NCI-H187 treated with DMSO at 0.1 percent for 48 hours (cell line): ENCODE data around the gene NAPG.
A peak's percentile ranks its signal among the peaks of the same experiment; 100 is the strongest.
"Not testable (repeated sequence)": the region's sequence is repeated elsewhere in the genome, so short reads cannot be mapped to it uniquely, and the experiment has no call there.

ENCODE experiments used
- DNase-seq: peaks from one replicate; lab custom pipeline; 2025; lab: John Stamatoyannopoulos, UW

Gene NAPG

GRCh38 chr18:10514601-10515000 is 11.2 kb upstream of the NAPG start:
- DNase-seq = no peak

GRCh38 chr18:10515456-10515855 is 10.4 kb upstream of the NAPG start:
- DNase-seq = no peak

DNA sequence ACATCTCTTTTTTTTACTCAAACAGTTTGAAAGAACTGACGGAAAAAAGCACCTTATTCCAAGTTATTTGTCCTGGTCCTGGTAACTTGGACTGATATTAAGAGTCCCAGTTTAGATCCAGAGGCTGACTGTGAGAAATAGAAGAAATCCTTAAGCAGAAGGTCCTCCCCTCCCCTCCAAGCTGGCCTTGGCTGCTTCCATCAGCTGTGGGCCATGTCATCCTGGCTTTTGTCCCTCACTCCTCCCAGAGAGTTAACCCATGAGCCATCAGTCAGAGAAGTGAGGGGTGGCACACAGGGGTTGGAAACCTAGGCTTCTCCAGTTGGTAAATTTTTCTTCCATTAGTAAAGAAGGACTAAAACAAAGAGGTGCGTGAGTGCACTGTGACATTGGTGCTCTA is 9.7 kb upstream of the NAPG start:
- no peak for DNase-seq

DNA sequence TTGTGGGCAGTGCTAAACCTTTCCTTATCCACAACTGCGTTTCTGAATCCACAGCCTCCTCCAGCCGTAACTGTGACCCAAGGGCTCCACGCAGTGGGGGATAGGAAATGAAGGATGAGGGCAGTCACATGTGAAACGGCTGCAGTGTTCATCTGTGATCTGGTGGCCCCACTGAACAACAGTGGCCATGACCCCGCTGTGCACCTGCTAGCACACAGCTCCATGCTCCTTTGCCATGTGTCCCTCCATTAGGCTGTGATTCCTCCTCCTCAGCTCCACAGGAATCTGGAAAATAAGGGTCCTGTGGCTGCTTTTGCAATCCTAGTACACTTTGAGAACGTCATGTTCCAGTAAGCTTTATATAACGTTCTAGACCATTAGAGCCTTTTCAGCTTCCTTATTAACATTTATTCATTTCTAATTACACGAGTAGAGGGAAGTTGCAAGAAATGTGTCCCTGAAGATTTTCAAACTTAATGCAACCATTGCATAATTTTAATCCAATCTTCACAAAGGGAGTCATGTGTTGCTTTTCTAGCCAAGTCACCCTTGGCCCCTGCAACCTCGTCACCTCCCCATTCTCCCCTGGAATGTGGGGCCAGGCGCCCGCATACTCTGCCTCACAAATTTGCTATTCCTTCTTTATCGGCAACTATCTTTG is 7.1 kb upstream of the NAPG start:
- no peak for DNase-seq

DNA sequence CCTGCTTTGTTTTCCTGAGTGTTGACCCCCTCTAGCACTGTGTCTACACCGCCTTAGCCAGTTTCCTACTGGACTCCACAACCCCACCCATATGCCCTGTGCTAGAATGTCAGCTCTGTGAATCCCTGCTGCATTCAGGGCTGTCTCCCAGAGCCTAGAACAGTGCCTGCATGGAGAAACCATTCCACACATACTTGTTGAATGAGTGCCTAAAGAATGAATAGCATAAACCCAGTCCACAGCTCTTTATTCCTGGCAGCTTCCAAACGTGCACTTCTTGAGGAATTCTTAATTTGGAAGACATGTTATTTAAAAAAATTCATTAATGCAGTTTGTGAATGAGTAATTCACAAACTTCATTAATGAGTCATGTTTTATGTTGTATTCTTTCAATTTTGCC is 6.5 kb upstream of the NAPG start:
- no peak for DNase-seq

DNA sequence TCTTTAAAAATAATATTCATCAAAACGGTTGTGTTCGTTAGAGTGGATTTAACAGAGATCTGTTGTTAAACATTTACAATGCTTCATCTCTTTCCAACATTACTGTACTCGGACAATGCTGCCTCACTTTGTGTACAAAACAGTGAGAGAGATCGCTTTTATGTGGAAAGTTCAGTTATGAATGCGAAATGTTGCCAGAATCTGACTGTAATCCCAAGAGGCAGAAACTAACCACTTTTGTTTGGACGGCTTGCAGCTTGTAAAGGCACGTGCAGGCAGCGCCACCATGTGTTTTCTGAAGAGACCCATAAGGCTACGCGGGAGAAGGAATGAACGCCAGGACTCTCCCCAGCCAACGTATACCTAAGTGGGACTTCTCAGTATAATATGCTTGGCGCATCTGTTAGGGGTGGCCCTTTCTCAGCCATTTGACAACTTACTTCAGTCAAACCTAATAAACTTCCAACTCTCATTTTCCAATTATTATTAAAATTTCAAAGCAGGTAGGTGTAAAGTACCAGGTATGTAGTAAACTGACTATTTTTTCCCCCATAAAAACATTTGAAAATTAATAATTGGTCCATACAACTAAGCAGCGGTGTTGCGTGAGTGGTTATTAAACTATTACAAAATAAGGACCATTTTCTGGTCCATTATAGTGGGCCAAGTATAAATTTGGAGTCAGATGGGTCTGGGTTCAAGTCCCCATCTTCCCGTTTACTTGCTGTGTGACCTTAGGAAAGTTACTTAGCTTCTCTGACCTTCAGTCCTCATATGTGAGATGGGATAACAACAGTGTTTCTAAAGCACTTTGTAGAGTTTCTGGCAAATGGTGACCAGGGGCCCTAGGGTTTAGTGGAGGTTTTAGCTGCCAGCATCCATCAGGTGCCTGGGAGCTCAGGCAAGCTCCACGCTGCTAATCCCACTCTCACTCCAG is 5.6 kb upstream of the NAPG start:
- DNase-seq = peak; percentile 22

- DNase-seq = no peak
Measured at GRCh38 chr18:10521566-10521965, 4.3 kb upstream of the NAPG start.

GRCh38 chr18:10522574-10522973 is 3.3 kb upstream of the NAPG start:
- DNase-seq = no peak

DNA sequence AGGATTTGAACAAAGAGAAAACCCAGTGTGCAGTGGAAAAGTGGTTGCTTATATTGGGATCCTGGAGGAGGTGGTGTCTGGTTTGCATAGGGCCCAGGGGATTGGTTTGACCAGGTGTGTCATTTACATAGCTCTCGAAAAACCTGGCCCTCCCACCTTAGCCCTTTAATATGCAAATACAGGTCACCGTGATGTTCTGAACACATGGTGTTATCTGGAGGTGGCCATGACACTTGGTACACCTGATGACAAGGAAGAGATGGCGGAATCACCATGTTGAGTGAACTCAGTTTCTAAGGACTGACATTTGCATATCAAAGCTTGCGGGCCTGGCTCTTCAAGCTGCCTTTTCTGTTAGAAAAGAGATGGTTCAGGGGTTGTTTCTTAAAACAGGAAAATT is 2.3 kb upstream of the NAPG start:
- no peak for DNase-seq

- no peak for DNase-seq
Measured at GRCh38 chr18:10524507-10525370, 1.1 kb upstream of the NAPG start.

GRCh38 chr18:10525371-10525691 is 496 bp upstream of the NAPG start:
- no peak for DNase-seq

- DNase-seq = no peak
Measured at GRCh38 chr18:10526561-10526949, 728 bp downstream of the NAPG start.

DNA sequence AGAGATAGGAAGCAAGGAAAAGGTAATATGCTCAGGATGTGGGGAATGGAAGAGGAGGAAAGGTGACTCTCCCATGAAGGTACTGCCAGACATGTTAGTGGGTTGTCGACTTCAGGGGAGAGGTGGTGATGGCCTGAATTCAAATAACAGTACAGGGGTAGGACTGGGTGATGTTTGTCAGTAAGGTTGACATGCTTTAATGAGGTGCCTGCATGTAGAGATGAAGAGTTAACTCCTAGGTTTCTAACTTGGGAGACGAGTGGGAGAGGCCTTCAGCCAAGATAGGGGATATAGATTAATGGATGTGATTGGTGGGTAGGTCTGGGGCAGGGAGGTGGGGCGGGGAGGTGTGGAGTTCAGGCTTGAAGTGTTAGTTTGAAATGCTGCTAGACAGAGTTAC is 2.6 kb downstream of the NAPG start:
- DNase-seq = no peak

DNA sequence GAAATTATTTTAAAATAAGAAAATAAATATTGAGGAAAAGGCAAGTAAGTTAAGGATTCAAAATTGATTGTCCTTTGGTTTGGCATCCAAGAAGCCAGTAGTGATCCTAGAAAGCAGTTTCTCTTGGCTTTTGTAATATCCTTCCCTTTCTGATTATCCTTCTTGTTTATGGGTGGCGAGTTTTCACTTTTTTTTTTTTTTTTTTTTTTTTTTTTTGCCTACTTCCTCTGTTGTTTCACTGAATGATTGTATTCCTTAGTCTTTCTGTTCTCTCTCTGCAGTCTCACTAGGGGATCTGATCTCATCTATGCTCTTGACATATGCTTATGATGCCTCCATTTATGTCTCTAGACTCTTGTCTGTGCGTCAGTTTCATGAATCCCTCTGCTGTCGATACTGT is 4.2 kb downstream of the NAPG start:
- no peak for DNase-seq

- no peak for DNase-seq
Measured at GRCh38 chr18:10530852-10531251, 5.0 kb downstream of the NAPG start.

DNA sequence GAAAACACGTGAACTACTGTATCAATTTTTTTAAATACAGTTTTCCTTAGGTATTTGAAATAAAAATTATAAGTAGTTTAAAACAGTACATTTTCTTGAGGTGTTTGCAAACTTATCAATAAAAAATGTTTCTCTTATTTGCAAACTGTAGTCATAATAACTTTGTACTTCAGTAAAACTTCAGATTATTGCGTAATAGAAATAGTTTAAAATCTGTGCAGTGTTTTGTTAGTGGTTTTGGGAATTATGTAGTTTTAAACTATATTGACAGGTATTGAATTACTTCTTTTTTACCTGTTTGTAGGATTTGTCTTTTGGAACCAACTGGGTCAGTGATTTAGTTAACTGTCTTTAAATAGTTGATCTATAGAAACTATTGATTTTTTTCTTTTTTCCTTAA is 7.3 kb downstream of the NAPG start:
- DNase-seq = no peak

DNA sequence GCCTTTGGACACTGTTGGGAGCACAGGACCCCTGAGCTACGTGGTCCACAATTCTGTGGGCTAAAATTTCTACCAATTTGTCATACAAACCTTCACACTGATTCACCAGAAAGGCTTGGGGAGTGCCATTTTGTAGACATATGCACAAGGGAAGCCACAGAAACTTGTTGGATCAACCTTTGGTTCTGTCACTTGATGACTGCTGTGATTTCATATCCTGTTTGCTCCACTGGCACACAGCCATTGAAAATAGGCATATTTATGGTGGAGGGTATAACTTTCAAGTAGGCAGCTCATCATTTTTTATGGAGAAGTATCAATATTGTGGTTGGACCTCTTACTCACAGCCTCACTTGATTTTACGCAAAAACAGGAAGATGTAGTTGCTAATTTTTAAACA is 10.5 kb downstream of the NAPG start:
- DNase-seq = no peak

DNA sequence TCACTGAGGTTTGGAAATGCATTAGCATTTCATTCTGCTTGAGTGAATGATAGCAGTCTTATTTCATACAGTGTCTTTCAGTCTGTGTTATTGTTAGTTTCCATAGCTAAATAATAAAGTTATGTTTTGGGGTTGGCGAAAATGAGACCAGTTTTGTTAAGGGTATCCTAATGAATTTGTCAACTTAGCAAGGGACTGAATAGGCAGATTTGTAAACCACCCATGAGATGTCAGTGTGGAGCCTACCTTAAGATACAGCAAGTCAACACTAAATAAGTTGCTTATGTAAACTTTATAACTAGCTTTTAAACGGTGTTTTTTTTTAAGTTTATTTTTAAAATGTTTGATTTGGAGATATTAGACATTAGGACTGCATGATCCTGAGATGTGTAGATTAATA is 11.9 kb downstream of the NAPG start:
- no peak for DNase-seq

GRCh38 chr18:10539124-10539523 is 13.3 kb downstream of the NAPG start:
- DNase-seq = not testable (repeated sequence)

- no peak for DNase-seq
Measured at GRCh38 chr18:10543277-10543676, 17.4 kb downstream of the NAPG start.

- DNase-seq = no peak
Measured at GRCh38 chr18:10544093-10544748, 18.4 kb downstream of the NAPG start.
